K562 (cell line): Measurements from ENCODE around the gene ZNF512B. TPM values are rescaled to one million over a fixed set of nuclear protein-coding genes. Genes with fewer than 3 reads are reported as not detected.

Source experiments
- ARID2 ChIP-seq: fragments of 450-650 bp; IDR thresholded peaks from 2 replicates; pipeline ENCODE4 v1.6.1; 2017; ENCODE audit warnings: antibody characterized with exemption, mild to moderate bottlenecking
- CTBP1 ChIP-seq: fragments of 450-650 bp; IDR thresholded peaks from 2 replicates; pipeline ENCODE4 v1.6.1; 2016; ENCODE audit warnings: borderline replicate concordance
- EGR1 ChIP-seq: fragments of 450-650 bp; conservative IDR thresholded peaks from 2 replicates; pipeline ENCODE4 v1.6.1; 2017; ENCODE audit warnings: mild to moderate bottlenecking
- GABPB1 ChIP-seq: sonication (generic); formaldehyde crosslinking; IDR thresholded peaks from 2 replicates; pipeline ENCODE4 v1.8.0; 2022; ENCODE audit warnings: mild to moderate bottlenecking, missing genetic modification reagents
- HLTF ChIP-seq: fragments of 450-650 bp; IDR thresholded peaks from 2 replicates; pipeline ENCODE4 v1.6.1; 2016
- IRF1 ChIP-seq: sonication (generic); formaldehyde crosslinking; IDR thresholded peaks from 2 replicates; pipeline ENCODE4 v1.8.0; 2022; ENCODE audit warnings: missing genetic modification reagents, mild to moderate bottlenecking, borderline replicate concordance
- NFIC ChIP-seq: fragments of 450-650 bp; IDR thresholded peaks from 2 replicates; pipeline ENCODE4 v1.6.1; 2017; ENCODE audit warnings: mild to moderate bottlenecking, inconsistent platforms
- NR2C2 ChIP-seq, 2 experiments: fragments of 200-800 bp in 1 of 2; sonication (Bioruptor generic) in 1 of 2; sonication (generic) in 1 of 2; formaldehyde crosslinking in 1 of 2; IDR thresholded peaks; 2 replicates each; pipeline versions ENCODE4 v1.6.1 to v1.8.0; 2016 to 2022; ENCODE audit warnings: mild to moderate bottlenecking in 1 of 2, missing compliant biosample characterization in 1 of 2, missing genetic modification characterization in 1 of 2, missing genetic modification reagents in 1 of 2
- SIX5 ChIP-seq, 2 experiments: IDR thresholded peaks; 2 replicates each; pipeline ENCODE4 v1.6.1; 2011; ENCODE audit warnings: low read length in 2 of 2, borderline replicate concordance in 1 of 2, low read depth in 1 of 2, mild to moderate bottlenecking in 1 of 2, moderate library complexity in 1 of 2; ENCODE audit not compliant: insufficient read depth in 1 of 2
- SMARCA5 ChIP-seq: fragments of 450-650 bp; IDR thresholded peaks from 2 replicates; pipeline ENCODE4 v1.6.1; 2016
- ZBTB9 ChIP-seq: fragments of 450-650 bp; formaldehyde crosslinking; IDR thresholded peaks from 2 replicates; pipeline ENCODE4 v1.4.0; 2020; ENCODE audit warnings: mild to moderate bottlenecking, moderate library complexity
- ZNF23 ChIP-seq: fragments of 250-450 bp; sonication (Bioruptor Pico); IDR thresholded peaks from 2 replicates; pipeline ENCODE4 v1.4.0; 2020; ENCODE audit warnings: mild to moderate bottlenecking
- ZNF239 ChIP-seq: fragments of 250-450 bp; sonication (Bioruptor Pico); IDR thresholded peaks from 2 replicates; pipeline ENCODE4 v1.4.0; 2020; ENCODE audit warnings: mild to moderate bottlenecking
- ZNF354B ChIP-seq: fragments of 250-450 bp; sonication (Bioruptor Pico); IDR thresholded peaks from 2 replicates; pipeline ENCODE4 v1.4.0; 2020
- polyA plus RNA-seq, 8 experiments: library from polyadenylated mRNA; depleted of rRNA in 4 of 8; stranded (reverse) in 5 of 8; unstranded in 3 of 8; fragments of >200 nt; fragmentation: Nextera tagmentation in 2 of 8; fragmentation: Illumina TruSeq in 1 of 8; extraction: Ambion mirVana in 2 of 8; extraction: Trizol in 1 of 8; gene quantifications; 2 replicates each; pipeline versions ENCODE4 v1.2.1 to v1.2.3, GENCODE V29; 2011 to 2014; ENCODE audit warnings: inconsistent platforms in 1 of 8, missing spikeins in 1 of 8
- total RNA-seq, 7 experiments: library from RNA; depleted of rRNA in 6 of 7; stranded (reverse); fragments of >200 nt in 6 of 7; fragmentation: Illumina TruSeq in 2 of 7; extraction: Trizol in 2 of 7; gene quantifications; 2 replicates each; pipeline versions ENCODE4 v1.2.1 to v1.2.3, GENCODE V29; 2011 to 2021; ENCODE audit warnings: low replicate concordance in 1 of 7
- TF ChIP-seq, protein P1 (sequence below), 2 experiments: IDR thresholded peaks in 1 of 2; conservative IDR thresholded peaks in 1 of 2; 2 replicates each; pipeline ENCODE4 v1.6.1; 2016; ENCODE audit warnings: low read depth in 2 of 2, mild to moderate bottlenecking in 1 of 2, missing compliant biosample characterization in 1 of 2, missing genetic modification characterization in 1 of 2, moderate library complexity in 1 of 2
- TF ChIP-seq, protein P2 (sequence below): sonication (generic); formaldehyde crosslinking; IDR thresholded peaks from 2 replicates; pipeline ENCODE4 v1.8.0; 2023; ENCODE audit warnings: mild to moderate bottlenecking, missing genetic modification reagents
- TF ChIP-seq, protein P3 (sequence below): fragments of 250-450 bp; sonication (Bioruptor Pico); IDR thresholded peaks from 2 replicates; pipeline ENCODE4 v1.9.0; 2021; ENCODE audit warnings: mild to moderate bottlenecking, inconsistent platforms

The ZNF512B gene
- total and polyA plus RNA-seq, 9 of the 15 experiments (the other 6 are each of a cell fraction or from before 2014, with no cell fraction given) = 0.01 to 27.8 (median 8.2) TPM

DNA sequence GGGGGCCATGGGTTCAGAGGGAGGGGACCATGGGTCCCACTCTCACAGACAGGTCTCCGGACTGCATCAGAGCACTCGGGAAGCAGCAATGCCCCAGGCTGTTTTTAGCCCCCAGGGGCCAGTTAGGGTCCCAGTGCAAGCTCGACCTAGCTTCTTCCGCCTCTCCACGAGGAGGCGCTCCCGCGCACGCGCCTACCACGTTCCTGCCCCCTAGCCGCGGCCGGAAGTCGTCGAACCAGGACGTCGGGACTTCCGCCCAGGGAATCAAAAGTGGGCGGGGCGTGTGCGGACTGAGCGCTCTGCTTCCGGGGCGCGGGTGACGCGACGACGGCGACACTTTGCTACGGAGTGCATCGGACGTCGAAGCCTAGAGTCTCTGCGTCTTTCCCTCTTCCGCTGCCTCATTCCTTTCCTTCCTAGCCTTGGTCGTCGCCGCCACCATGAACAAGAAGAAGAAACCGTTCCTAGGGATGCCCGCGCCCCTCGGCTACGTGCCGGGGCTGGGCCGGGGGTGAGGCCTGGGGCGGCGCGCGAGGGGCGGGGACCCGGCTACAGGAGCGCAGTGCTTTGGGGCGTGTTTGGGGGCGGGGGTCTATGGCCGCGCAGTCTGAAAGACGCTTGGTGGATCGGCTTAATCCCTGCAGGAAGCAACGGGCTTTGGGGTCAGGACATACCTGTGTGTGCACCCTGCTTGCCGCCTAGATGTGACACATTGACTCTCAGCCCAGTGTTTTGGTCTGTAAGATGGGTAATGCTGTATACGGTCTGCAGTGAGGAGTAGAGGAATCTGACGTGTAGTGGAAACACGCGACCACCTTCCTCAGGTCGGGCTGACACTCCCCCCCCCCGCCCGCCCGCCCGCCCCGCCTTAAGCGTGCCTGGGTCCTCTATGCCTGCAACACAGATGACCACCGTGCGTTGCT is 11.3 kb upstream of the ZNF512B start, which contains the start of gene PRPF6 (continued):
- TF ChIP-seq HLTF (peak; percentile 15; the same call in 1 of the 2 replicates), ZBTB9 (CRISPR knock-in tag) (no peak), ZNF354B (CRISPR knock-in tag) (no peak), SMARCA5 (no peak), EGR1 (no peak; the same call in 1 of the 2 replicates), ZNF23 (CRISPR knock-in tag) (no peak), ARID2 (no peak), CTBP1 (peak; percentile 87), SIX5 (IDR thresholded peaks at IDR 0.05; ENCODE audit: borderline replicate concordance in 1 of 2, insufficient read depth in 1 of 2, low read depth in 1 of 2, low read length in 2 of 2) (peak; percentile 43 to 60; a peak in 2 of 4 replicates), GABPB1 (peak; percentile 99), ZNF239 (CRISPR knock-in tag) (no peak), IRF1 (CRISPR knock-in tag) (no peak), NFIC (peak; percentile 44; the same call in 1 of the 2 replicates), NR2C2 (CRISPR knock-in tag; IDR thresholded peaks at IDR 0.05) (peak; percentile 100), NR2C2 (tag; IDR thresholded peaks at IDR 0.05) (peak; percentile 100)
- TF ChIP-seq, protein P1, sequence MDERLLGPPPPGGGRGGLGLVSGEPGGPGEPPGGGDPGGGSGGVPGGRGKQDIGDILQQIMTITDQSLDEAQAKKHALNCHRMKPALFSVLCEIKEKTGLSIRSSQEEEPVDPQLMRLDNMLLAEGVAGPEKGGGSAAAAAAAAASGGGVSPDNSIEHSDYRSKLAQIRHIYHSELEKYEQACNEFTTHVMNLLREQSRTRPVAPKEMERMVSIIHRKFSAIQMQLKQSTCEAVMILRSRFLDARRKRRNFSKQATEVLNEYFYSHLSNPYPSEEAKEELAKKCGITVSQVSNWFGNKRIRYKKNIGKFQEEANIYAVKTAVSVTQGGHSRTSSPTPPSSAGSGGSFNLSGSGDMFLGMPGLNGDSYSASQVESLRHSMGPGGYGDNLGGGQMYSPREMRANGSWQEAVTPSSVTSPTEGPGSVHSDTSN (CRISPR knock-in tag; IDR thresholded peaks at IDR 0.05; ENCODE audit: low read depth) = no peak
- TF ChIP-seq, protein P1 (tag; conservative IDR thresholded peaks at IDR 0.05; ENCODE audit: low read depth) = no peak
- TF ChIP-seq, protein P2, sequence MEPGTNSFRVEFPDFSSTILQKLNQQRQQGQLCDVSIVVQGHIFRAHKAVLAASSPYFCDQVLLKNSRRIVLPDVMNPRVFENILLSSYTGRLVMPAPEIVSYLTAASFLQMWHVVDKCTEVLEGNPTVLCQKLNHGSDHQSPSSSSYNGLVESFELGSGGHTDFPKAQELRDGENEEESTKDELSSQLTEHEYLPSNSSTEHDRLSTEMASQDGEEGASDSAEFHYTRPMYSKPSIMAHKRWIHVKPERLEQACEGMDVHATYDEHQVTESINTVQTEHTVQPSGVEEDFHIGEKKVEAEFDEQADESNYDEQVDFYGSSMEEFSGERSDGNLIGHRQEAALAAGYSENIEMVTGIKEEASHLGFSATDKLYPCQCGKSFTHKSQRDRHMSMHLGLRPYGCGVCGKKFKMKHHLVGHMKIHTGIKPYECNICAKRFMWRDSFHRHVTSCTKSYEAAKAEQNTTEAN (CRISPR knock-in tag) = no peak
- TF ChIP-seq, protein P3, sequence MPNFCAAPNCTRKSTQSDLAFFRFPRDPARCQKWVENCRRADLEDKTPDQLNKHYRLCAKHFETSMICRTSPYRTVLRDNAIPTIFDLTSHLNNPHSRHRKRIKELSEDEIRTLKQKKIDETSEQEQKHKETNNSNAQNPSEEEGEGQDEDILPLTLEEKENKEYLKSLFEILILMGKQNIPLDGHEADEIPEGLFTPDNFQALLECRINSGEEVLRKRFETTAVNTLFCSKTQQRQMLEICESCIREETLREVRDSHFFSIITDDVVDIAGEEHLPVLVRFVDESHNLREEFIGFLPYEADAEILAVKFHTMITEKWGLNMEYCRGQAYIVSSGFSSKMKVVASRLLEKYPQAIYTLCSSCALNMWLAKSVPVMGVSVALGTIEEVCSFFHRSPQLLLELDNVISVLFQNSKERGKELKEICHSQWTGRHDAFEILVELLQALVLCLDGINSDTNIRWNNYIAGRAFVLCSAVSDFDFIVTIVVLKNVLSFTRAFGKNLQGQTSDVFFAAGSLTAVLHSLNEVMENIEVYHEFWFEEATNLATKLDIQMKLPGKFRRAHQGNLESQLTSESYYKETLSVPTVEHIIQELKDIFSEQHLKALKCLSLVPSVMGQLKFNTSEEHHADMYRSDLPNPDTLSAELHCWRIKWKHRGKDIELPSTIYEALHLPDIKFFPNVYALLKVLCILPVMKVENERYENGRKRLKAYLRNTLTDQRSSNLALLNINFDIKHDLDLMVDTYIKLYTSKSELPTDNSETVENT (CRISPR knock-in tag) = peak; percentile 60; the same call in 1 of the 2 replicates
